BJ (cell line): ENCODE results near the gene WBP11. TPM values are rescaled to one million over a fixed set of nuclear protein-coding genes. Genes with fewer than 3 reads are reported as not detected.
"Not testable (repeated sequence)": the region's sequence is repeated elsewhere in the genome, so short reads cannot be mapped to it uniquely, and the experiment has no call there.

Experiments used
- CTCF ChIA-PET: fragments of 350-600 bp; formaldehyde crosslinking; extraction: SDS; loops from one replicate; lab custom pipeline; 2021; ENCODE audit warnings: antibody characterized with exemption, inconsistent platforms; lab: Yijun Ruan, JAX
- POLR2A ChIA-PET: fragments of 300-600 bp; sonication (Branson Sonifier 250); formaldehyde crosslinking; extraction: SDS; loops from one replicate; lab custom pipeline; 2021; ENCODE audit warnings: antibody characterized with exemption; lab: Charles Lee
- DNase-seq: peaks from one replicate; pipeline ENCODE4 v3.0.0-alpha.2; 2011; ENCODE audit warnings: low read depth
- H3K27me3 ChIP-seq: 2 replicates; pipeline ENCODE4 v1.6.0; 2011; ENCODE audit warnings: low read length; ENCODE audit not compliant: control insufficient read depth, insufficient read depth
- H3K36me3 ChIP-seq: 2 replicates; pipeline ENCODE4 v1.5.1; 2011; ENCODE audit warnings: low read length; ENCODE audit not compliant: control insufficient read depth, insufficient read depth
- H3K4me3 ChIP-seq: 2 replicates; pipeline ENCODE4 v1.5.1; 2011; ENCODE audit warnings: low read depth, mild to moderate bottlenecking, control low read depth, low read length
- polyA plus RNA-seq: library from polyadenylated mRNA; depleted of rRNA; stranded (reverse); fragments of >200 nt; gene quantifications from 2 replicates; pipeline ENCODE4 v1.2.3, GENCODE V29; 2011; rRNA removed
- TF ChIP-seq, protein P1 (sequence below): IDR thresholded peaks from 2 replicates; pipeline ENCODE4 v1.5.1; 2011; ENCODE audit warnings: low read depth, mild to moderate bottlenecking, control low read depth, inconsistent platforms, low read length, moderate library complexity; ENCODE audit not compliant: insufficient read depth

The WBP11 gene
- polyA plus RNA-seq, 1 experiment: 12.8 TPM

DNA sequence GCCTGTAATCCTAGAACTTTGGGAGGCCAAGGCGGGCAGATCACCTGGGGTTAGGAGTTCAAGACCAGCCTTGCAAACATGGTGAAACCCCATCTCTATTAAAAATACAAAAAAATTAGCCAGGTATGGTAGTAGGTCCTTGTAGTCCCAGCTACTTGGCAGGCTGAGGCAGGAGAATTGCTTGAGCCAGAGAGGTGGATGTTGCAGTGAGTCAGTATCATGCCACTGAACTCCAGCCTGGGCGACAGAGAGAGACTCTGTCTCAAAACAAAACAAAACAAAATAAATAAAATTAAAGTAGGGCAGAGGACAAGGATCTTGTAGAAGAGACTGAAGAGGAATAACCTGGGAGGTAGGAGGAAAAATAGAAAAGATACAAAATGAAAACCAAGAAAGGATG, 61.3 kb downstream of the WBP11 start:
- ChIA-PET POLR2A (no interaction called here), CTCF (no interaction called here)
- TF ChIP-seq, protein P1, sequence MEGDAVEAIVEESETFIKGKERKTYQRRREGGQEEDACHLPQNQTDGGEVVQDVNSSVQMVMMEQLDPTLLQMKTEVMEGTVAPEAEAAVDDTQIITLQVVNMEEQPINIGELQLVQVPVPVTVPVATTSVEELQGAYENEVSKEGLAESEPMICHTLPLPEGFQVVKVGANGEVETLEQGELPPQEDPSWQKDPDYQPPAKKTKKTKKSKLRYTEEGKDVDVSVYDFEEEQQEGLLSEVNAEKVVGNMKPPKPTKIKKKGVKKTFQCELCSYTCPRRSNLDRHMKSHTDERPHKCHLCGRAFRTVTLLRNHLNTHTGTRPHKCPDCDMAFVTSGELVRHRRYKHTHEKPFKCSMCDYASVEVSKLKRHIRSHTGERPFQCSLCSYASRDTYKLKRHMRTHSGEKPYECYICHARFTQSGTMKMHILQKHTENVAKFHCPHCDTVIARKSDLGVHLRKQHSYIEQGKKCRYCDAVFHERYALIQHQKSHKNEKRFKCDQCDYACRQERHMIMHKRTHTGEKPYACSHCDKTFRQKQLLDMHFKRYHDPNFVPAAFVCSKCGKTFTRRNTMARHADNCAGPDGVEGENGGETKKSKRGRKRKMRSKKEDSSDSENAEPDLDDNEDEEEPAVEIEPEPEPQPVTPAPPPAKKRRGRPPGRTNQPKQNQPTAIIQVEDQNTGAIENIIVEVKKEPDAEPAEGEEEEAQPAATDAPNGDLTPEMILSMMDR: no peak
- DNase-seq: no peak
- Histone ChIP-seq H3K4me3 (no peak overlapping the region), H3K36me3 (no peaks in the 10 kb centered on the region), H3K27me3 (no peaks in the 10 kb centered on the region; the same call in 1 of the 2 replicates)

DNA sequence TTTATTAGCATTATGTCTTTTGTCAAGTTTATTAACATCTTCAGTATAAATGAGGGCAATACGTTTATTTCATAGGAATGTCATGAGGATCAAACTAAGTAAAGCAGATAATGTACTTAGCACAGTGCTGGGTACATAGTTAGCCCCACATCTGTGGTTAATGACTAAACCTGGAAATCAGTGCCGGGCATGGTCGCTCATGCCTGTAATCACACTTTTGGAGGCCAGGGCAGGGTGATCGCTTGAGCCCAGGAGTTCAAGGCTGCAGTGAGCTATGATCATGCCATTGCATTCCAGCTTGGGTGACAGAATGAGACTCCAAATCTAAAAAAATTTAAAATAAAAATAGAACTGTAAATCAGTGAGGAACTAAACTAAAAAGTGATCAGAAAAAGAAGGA, 62.1 kb downstream of the WBP11 start:
- Histone ChIP-seq H3K27me3 (no peaks in the 10 kb centered on the region; the same call in 1 of the 2 replicates), H3K36me3 (no peaks in the 10 kb centered on the region), H3K4me3 (no peak overlapping the region)
- ChIA-PET CTCF (no interaction called here), POLR2A (interaction anchor here (0.6 kb wide), 1 partner anchor 10 kb away, joined by 13 read pairs; no protein-coding TSS in a partner anchor)
- TF ChIP-seq, protein P1: no peak
- DNase-seq: no peak

DNA sequence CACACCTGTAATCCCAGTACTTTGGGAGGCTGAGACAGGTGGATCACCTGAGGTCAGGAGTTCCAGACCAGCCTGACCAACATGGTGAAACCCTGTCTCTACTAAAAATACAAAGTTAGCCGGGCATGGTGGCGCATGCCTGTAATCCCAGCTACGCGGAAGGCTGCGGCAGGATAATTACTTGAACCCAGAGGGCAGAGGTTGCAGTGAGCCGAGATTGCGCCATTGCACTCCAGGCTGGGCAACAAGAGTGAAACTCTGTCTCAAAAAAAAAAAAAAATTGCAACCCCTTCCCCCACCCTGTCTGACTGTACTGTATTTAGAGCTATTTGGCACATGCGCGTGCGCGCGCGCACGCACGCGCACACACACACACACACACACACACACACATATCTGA, 66.8 kb downstream of the WBP11 start:
- POLR2A ChIA-PET, H3K36me3 ChIP-seq, H3K4me3 ChIP-seq, H3K27me3 ChIP-seq, DNase-seq: not testable (repeated sequence)
- CTCF ChIA-PET: interaction anchor here (0.8 to 3.0 kb wide), 3 partner anchors 12 to 485 kb away, joined by 4 to 7 read pairs (median 5); partner anchors contain the start of gene RERG

Other genes with a start within 250 kb of the WBP11 start
- 0.38 and 0.51 TPM in 2 replicates for gene PLBD1, start 235.6 kb downstream of the WBP11 start, polyA plus RNA-seq
- gene GUCY2C, start 106.9 kb downstream of the WBP11 start, polyA plus RNA-seq: not detected in 2 replicates
- 0.71 and 1.3 TPM in 2 replicates for gene C12orf60, start 192 bp upstream of the WBP11 start, polyA plus RNA-seq
- gene SMCO3, start 10.7 kb upstream of the WBP11 start, polyA plus RNA-seq: 0.45 and 1.2 TPM in 2 replicates
- 0.12 TPM in 1 of 2 replicates, not detected in the other for gene ART4, start 40.0 kb upstream of the WBP11 start, polyA plus RNA-seq
- 116 and 193 TPM in 2 replicates for gene MGP, start 82.4 kb upstream of the WBP11 start, polyA plus RNA-seq
- gene ERP27, start 135.1 kb upstream of the WBP11 start, polyA plus RNA-seq: 0.66 and 0.93 TPM in 2 replicates
- 22.7 and 31.7 TPM in 2 replicates for gene ARHGDIB, start 158.1 kb upstream of the WBP11 start, polyA plus RNA-seq
- gene PDE6H, start 169.6 kb upstream of the WBP11 start, polyA plus RNA-seq: not detected in 2 replicates